GM12878 (cell line): ENCODE data around the gene JAKMIP1. TPM values are rescaled to one million over a fixed set of nuclear protein-coding genes. Genes with fewer than 3 reads are reported as not detected.

Experiments used
- polyA plus RNA-seq, 11 experiments: library from polyadenylated mRNA; depleted of rRNA in 4 of 11; unstranded in 6 of 11; stranded (reverse) in 5 of 11; fragments of >200 nt; fragmentation: Nextera tagmentation in 4 of 11; fragmentation: Illumina TruSeq in 1 of 11; extraction: Ambion mirVana in 4 of 11; extraction: Trizol in 1 of 11; gene quantifications; 1 replicate in 1 of 11; 2 replicates in 10 of 11; pipeline versions ENCODE4 v1.2.1 to v1.2.3, GENCODE V29; 2011 to 2016; ENCODE audit warnings: inconsistent platforms in 2 of 11, missing spikeins in 2 of 11, low read depth in 1 of 11
- total RNA-seq, 4 experiments: library from RNA; depleted of rRNA in 3 of 4; stranded (reverse); fragments of >200 nt in 3 of 4; fragmentation: Illumina TruSeq in 1 of 4; extraction: Trizol in 1 of 4; gene quantifications; 2 replicates each; pipeline versions ENCODE4 v1.2.1 to v1.2.3, GENCODE V29; 2013 to 2021

JAKMIP1 gene
- total and polyA plus RNA-seq, 10 of the 15 experiments (the other 5 are each of a cell fraction or from before 2014, with no cell fraction given) = 0.52 to 16.7 (median 12.3) TPM

Other genes with a start within 250 kb of the JAKMIP1 start
- gene C4orf50, start 182.1 kb downstream of the JAKMIP1 start, total RNA-seq (2014; rRNA removed) = 0.06 and 0.11 TPM in 2 replicates
- gene C4orf50, start 182.1 kb downstream of the JAKMIP1 start, total RNA-seq (2014; rRNA removed; fragmentation: Illumina TruSeq; extraction: Trizol) = 0.09 TPM in 2 replicates
- 0.05 and 0.08 TPM in 2 replicates for gene C4orf50, start 182.1 kb downstream of the JAKMIP1 start, total RNA-seq (2021)
- 0.04 TPM in 2 replicates for gene C4orf50, start 182.1 kb downstream of the JAKMIP1 start, polyA plus RNA-seq (2011; rRNA removed)
- gene C4orf50, start 182.1 kb downstream of the JAKMIP1 start, polyA plus RNA-seq (2014; fragmentation: Illumina TruSeq; extraction: Trizol) = 0.04 TPM in 1 of 2 replicates, not detected in the other
- gene C4orf50, start 182.1 kb downstream of the JAKMIP1 start, polyA plus RNA-seq (2014; fragmentation: Nextera tagmentation; extraction: Ambion mirVana) = not detected
- gene C4orf50, start 182.1 kb downstream of the JAKMIP1 start, polyA plus RNA-seq (2014; rRNA removed) = 0.04 and 0.11 TPM in 2 replicates
- under 1 TPM in 1 of 2 experiments, not detected in 1; 0.05 TPM for gene C4orf50, start 182.1 kb downstream of the JAKMIP1 start, polyA plus RNA-seq (2016; fragmentation: Nextera tagmentation; extraction: Ambion mirVana)
- gene WFS1, start 69.3 kb upstream of the JAKMIP1 start, total RNA-seq (2014; rRNA removed) = 1.4 and 1.9 TPM in 2 replicates
- 0.46 and 0.54 TPM in 2 replicates for gene WFS1, start 69.3 kb upstream of the JAKMIP1 start, total RNA-seq (2014; rRNA removed; fragmentation: Illumina TruSeq; extraction: Trizol)
- gene WFS1, start 69.3 kb upstream of the JAKMIP1 start, total RNA-seq (2021) = 4.1 and 4.6 TPM in 2 replicates
- 0.65 and 3.3 TPM in 2 replicates for gene WFS1, start 69.3 kb upstream of the JAKMIP1 start, polyA plus RNA-seq (2011; rRNA removed)
- 0.33 and 1.0 TPM in 2 replicates for gene WFS1, start 69.3 kb upstream of the JAKMIP1 start, polyA plus RNA-seq (2014; fragmentation: Illumina TruSeq; extraction: Trizol)
- under 1 TPM; 0.31 to 0.37 TPM for gene WFS1, start 69.3 kb upstream of the JAKMIP1 start, polyA plus RNA-seq (2014; fragmentation: Nextera tagmentation; extraction: Ambion mirVana)
- gene WFS1, start 69.3 kb upstream of the JAKMIP1 start, polyA plus RNA-seq (2014; rRNA removed) = 2.1 and 2.9 TPM in 2 replicates
- gene WFS1, start 69.3 kb upstream of the JAKMIP1 start, polyA plus RNA-seq (2016; fragmentation: Nextera tagmentation; extraction: Ambion mirVana) = 1 to 10 TPM; 3.5 to 4.7 TPM